ENCODE data around the gene TMEM239. TPM values are rescaled to one million over a fixed set of nuclear protein-coding genes. Genes with fewer than 3 reads are reported as not detected.
"Not testable (repeated sequence)": the region's sequence is repeated elsewhere in the genome, so short reads cannot be mapped to it uniquely, and the experiment has no call there.

TMEM239 gene
- not detected for total RNA-seq

- FAIRE-seq: no peak
- no peak for DNase-seq (ENCODE audit: low spot score in 2 of 2)
Measured at GRCh38 chr20:2816030-2816582, at the start of gene TMEM239. TMEM239 (plus strand) TSS chr20:2816364; CDS start chr20:2816555, 191 bp downstream.

DNA sequence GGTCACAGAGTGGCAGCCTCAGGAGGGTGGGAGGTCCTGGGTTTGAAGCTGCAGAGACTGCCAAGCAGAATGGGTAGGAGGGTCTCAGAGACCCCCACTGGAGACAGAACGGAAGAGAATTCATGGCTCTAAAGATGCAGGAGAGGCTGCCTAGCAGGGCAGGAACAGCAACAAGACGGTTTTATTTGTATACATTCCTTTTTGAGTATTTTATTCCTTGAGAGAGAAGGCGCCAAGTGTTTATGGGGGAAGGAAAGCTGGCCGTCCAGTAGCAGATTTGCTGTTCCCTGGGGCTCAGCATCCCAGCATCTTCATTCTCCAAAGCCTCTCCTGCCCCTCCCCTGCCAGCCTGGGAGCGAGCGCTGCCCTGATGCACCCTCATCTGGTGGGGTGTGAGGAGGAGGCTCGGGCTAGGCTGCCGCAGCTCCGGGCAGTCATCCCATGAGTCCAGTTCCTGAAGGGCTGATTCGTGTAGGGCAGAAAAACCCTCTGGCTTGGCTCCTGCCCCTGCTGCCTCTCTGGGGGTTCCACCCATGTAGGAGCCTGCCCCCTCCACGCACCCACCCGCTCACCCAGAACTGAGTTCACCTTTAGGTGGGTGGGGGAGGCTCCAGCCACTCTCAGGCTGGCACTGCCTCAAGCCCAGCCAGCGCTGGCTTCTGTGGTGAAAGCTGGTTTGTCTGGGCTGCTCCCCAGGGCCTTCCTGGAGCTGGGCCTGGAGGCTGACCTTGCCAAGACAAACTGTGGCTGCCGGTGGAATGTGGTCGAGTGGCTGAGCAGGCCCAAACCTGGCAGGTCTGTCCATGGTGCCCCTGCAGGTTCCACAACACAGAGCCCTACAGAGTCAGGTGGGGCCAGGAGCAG lies 48.2 kb upstream of the TMEM239 start:
- no peak for FAIRE-seq
- DNase-seq (ENCODE audit: low spot score in 2 of 2): no peak

DNA sequence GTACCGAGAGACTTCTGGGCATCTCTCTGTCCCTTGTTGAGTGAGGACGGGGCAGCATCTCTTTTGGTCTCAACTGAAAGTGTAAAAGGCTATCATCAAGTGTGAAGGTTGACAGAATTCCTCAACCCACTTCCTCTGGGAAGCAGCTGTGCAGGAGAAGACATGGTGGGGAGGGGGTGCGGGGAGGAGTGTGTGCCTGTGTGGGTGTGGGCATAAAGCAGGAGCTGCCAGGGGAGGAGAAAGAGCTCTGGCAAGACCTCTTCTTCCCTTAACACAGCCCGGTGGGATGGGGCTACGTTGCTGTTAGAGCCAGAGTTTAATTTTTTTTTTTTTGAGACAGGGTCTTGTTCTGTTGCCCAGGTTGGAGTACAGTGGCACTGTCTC lies 47.5 kb upstream of the TMEM239 start:
- DNase-seq (ENCODE audit: low spot score in 2 of 2) (no peak), FAIRE-seq (no peak)

DNA sequence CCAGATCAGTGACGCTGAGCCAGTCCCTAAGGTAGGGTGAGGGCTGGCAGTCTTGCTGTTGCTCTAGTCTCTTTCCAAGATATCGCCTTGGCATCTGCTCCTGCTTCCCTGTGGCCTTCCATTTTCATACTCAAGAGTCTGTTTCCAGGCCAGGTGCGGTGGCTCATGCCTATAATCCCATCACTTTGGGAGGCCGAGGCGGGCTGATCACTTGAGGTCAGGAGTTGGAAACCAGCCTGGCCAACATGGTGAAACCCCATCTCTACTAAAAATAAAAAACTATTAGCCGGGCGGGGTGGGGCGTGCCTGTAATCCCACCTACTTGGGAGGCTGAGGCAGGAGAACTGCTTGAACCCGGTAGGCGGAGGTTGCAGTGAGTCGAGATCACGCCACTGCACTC lies 46.1 kb upstream of the TMEM239 start:
- DNase-seq (ENCODE audit: low spot score in 2 of 2); FAIRE-seq: not testable (repeated sequence)

DNA sequence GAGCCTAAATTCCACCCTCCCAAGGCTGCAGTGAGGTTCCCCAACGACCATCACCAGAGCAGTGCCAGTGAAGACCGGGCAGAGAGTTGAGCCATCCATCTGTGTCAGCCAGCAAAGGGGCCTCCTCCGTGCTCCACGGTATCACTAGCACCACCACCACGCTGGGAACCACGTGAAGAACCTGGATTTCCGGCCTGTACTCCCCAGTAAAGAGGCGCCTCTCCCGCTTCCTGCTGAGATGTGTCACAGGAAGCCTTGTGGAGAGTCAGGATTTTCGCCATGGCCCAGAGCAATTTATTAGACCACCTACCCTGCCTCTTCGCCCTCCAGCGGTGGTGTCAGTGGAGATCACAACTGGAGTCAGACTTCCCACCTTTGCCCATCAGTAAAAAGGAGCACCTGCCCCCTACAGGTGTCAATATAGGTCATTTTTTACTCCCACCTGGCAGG lies 44.5 kb upstream of the TMEM239 start:
- FAIRE-seq (no peak), DNase-seq (ENCODE audit: low spot score in 2 of 2) (no peak)

- FAIRE-seq: no peak
- DNase-seq (ENCODE audit: low spot score in 2 of 2): no peak
Measured at GRCh38 chr20:2773812-2774211, 42.4 kb upstream of the TMEM239 start.

- no peak for DNase-seq (ENCODE audit: low spot score in 2 of 2)
- no peak for FAIRE-seq
Measured at GRCh38 chr20:2775139-2775538, 41.0 kb upstream of the TMEM239 start.

GRCh38 chr20:2778602-2779321 lies 37.4 kb upstream of the TMEM239 start:
- FAIRE-seq: no peak
- DNase-seq (ENCODE audit: low spot score in 2 of 2): no peak

DNA sequence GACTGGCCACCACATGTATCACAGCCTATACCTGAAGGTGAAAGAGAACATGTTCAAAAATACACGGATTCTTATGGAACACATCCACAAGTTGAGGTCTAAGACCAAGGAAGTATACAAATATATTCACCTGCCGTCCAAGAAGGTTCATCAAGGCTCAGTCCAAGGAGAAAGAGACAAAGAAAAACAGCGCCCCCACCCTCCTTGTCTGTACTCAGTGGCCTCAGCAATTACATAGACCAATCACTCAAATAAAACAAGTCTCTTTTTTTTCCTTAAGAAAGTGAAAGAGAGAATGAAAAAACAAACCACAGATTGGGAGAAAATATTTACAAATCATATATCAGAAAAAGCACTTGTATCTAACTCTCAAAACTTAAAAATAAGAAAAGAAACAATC lies 35.2 kb upstream of the TMEM239 start:
- no peak for FAIRE-seq
- DNase-seq (ENCODE audit: low spot score in 2 of 2): no peak

DNA sequence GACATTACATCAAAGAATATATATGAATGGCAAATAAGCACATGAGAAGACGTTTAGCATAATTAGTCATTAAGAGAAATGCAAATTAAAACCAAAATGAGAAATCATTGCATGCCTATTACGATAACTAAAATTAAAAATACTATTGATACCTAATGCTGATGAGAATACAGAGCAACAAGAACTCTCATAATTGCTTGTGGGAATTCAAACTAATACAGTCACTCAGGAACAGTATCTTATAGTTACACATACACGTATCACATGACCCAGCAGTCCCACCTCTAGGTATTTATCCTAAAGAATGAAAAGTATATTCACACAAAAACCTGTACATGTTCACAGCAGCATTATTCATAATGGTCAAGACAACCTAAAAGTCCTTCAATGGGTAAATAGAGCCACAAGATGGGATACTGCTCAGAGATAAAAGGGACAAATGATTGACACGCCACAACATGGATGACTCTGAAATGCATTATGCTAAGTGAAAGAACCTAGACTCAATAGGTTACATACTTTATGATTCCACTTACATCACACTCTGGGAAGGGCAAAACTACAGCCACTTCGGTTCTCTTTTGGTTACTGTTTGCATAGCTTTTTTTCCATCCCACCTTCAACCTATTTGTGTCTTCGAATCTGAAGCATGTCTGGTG lies 32.1 kb upstream of the TMEM239 start:
- DNase-seq (ENCODE audit: low spot score in 2 of 2) (no peak), FAIRE-seq (no peak)

- DNase-seq (ENCODE audit: low spot score in 2 of 2): no peak
- FAIRE-seq: no peak
Measured at GRCh38 chr20:2793471-2793870, 22.7 kb upstream of the TMEM239 start.

DNA sequence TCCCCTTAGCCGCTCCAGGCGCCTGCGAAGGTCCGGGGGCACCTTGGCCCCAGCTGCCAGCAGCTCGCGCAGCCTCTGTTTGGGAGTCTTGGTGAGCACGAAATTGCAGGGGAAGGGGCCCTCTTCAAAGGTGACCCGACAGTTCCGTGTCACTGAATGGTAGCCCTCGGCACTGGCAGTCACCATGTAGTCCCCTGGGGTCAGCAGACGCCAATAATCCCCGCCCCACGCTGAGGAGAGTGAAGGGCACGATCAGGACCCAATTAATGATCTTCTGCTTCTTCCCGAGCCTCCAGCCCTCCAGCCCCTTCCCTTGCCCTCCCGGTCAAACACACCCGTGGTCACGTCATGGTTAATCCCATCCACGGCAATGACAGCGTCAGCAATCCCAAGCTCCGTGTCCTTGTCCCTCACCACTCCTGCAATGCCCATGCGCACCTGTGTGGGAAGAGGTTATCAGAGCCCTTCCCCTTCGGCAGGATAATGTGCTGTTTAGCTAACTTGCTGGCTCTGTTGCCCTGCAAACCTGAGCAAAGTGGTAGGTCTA lies 21.9 kb upstream of the TMEM239 start:
- no peak for DNase-seq (ENCODE audit: low spot score in 2 of 2)
- FAIRE-seq: no peak

DNA sequence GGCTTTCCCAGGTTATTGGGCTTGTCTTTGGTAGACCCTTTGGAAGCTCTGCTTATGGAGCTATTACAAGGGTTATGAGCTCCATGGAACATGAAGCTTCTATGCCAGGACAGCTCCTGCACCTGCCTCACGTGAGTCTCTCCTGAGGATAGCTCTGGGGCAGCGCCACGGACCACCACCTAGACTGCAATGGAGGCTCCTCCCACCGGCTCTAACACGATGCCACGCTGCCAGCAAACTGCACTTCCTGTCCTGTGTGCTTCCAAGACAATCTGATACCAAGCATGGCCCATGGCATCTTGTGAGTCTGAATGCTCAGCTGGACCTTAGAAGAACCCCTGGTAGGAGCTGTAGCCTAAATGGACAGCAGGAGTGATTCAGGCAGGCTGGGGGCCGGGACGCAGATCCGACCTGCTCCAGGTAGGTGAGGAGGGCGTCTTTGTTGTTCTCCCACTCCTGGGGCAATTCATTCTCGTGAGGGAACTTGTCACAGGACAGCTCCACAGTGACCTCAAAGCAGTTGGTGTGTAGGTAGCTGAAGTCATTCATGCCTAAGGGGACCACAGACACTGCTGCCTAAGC lies 21.2 kb upstream of the TMEM239 start:
- no peak for DNase-seq (ENCODE audit: low spot score in 2 of 2)
- no peak for FAIRE-seq

DNA sequence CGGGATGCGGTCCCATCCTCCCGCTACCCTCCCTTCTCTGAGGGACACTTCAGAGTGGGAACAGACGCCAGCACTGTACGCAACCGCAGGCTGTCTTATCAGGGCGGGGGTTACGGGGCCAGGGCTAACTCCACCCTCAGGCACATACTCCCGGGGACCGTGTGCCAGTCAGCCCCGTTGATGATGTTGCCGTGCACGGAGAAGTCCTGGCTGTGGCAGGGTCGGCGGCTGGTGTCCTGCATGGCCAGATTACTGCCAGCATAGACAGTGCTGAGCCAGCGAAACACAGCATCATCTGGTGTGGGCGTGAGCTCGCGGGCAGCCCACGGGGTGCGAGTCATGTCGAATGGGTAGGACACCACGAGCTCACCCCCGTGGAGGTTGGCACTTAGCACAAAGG lies 20.7 kb upstream of the TMEM239 start:
- DNase-seq (ENCODE audit: low spot score in 2 of 2) (no peak), FAIRE-seq (no peak)

DNA sequence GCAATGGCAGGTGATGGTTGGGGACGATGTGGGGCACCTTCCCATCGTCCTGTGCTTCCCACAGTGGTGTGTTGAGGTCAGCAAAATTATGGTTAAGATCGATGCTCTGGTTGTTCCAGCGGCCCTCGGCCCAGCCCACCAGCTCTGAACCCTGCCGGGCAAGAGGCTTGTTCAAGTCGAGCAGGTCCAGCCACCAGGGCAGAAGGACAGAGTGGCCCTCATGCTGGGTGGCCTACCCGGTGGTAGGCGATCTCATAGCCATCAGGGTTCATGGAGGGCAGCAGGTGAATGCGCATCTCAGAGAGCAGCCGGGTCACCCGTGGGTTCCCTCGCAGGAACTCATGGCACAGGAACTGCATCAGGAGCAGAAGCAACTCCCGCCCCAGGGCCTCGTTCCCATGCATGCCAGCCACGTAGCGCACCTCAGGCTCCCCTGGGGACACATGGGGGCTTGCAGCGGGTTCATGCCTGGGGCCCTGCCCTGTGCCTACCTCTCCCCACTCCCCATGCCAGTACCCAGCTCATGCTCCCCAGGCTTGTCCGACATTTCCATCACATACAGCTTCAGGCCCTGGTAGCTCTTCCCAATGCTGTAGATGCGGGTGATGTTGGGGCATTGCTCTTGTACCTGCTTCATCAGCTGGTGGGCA lies 20.0 kb upstream of the TMEM239 start:
- FAIRE-seq (no peak), DNase-seq (ENCODE audit: low spot score in 2 of 2) (no peak)

DNA sequence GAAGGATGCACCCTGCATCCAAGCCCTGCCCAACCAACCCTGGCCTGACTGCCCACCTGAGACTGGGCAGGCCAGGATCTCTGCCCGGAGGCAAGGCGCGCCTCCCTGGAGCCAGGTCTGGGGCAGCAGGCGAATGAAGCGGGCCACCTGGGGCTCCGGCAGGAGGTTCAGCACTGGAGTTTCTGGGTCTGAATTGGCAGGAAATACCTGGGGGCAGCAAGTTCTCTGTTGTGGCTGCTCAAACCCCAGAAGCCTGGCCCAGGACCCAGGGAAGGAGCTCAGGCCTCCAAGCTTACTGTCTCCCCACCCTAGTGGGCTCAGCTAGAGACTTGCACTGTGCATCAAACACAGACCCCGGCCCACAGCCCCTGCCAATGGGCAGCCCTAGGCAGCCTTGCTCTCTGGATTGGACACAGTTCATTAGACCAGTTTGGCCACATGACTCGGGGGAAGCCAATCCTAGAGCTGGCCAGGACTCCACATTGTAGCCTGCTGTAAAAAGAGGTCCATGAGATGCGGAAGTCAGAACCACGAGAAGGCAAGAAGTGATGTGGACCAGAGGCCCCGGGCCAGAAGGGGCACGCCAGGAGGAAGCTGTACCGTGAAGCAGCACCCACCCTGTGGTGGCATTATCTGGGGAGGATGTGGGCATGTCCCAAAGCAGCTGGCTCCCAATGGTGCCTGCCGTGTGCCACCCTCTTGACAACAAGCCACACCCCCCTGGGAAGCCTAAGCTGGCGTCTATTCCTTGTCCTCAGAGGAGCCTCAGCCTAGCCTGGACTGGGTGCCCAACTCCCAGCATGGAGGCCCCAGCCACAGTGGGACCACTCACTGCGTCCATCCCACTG lies 18.8 kb upstream of the TMEM239 start:
- FAIRE-seq: no peak
- DNase-seq (ENCODE audit: low spot score in 2 of 2): no peak

DNA sequence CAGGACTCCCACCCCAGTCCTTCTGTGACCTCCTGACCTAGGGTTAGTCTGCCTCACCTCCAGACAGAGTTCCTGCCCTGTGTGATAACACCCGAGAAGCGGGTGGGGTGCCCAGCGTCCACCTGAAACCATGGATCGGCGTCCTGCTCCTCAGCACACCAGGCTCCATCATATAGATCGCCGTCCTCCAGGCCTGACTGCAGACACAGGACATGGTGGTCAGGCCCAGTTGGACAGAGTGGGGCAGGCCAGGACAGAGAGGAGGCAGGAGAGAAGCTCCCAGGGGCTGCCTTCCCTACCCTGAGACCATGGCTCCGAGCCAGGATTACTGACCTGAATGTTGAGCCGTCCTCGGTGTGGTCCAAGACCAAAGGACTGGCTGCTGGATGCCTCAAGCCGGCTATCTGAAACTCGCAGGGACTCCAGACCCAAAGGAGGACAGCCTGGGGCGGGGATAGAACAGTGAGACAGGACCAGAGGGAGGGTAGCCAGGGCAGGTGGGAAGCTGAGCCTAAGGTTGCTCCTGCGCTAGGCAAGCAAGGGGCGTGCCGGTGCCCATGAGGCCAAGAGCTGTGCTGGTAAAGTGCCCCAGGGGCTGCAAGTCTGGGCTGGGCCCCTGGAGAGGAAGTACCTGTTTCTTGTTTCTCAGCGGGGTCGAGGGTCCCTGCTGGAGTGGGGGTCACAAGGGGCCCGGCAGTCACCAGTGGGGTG lies 17.9 kb upstream of the TMEM239 start:
- no peak for DNase-seq (ENCODE audit: low spot score in 2 of 2)
- no peak for FAIRE-seq

- DNase-seq (ENCODE audit: low spot score in 2 of 2) (no peak), FAIRE-seq (no peak)
Measured at GRCh38 chr20:2798814-2799213, 17.4 kb upstream of the TMEM239 start.

All from frontal cortex (tissue), 4 donors.